MM.1S (cell line): ENCODE results near the gene TTC33.

ENCODE experiments used
- DNase-seq: peaks from one replicate; pipeline ENCODE4 v3.0.0-alpha.2; 2015
- H2AFZ ChIP-seq: fragments of 300-600 bp; sonication (generic); 2 replicates; pipeline ENCODE4 v1.6.0; 2016; ENCODE audit warnings: antibody characterized with exemption, low read length
- H3F3A ChIP-seq: fragments of 300-600 bp; sonication (generic); 2 replicates; pipeline ENCODE4 v1.6.1; 2016; ENCODE audit warnings: mild to moderate bottlenecking, antibody characterized with exemption, low read length, moderate library complexity, mixed read lengths; ENCODE audit not compliant: insufficient read depth
- H3K27ac ChIP-seq: fragments of 300-600 bp; sonication (generic); 2 replicates; pipeline ENCODE4 v1.5.1; 2016; ENCODE audit warnings: mild to moderate bottlenecking, low read length
- H3K27me3 ChIP-seq: fragments of 300-600 bp; sonication (generic); replicated peaks from 2 replicates; pipeline ENCODE4 v1.6.0; 2016; ENCODE audit warnings: low read length; ENCODE audit not compliant: insufficient read depth
- H3K36me3 ChIP-seq: fragments of 300-600 bp; sonication (generic); replicated peaks from 2 replicates; pipeline ENCODE4 v1.6.1; 2016; ENCODE audit warnings: mild to moderate bottlenecking, low read length, mixed read lengths; ENCODE audit not compliant: insufficient read depth
- H3K4me1 ChIP-seq: fragments of 300-600 bp; sonication (generic); 2 replicates; pipeline ENCODE4 v1.6.1; 2016; ENCODE audit warnings: low read length, mixed read lengths
- H3K4me2 ChIP-seq: fragments of 300-600 bp; sonication (generic); 2 replicates; pipeline ENCODE4 v1.6.0; 2016; ENCODE audit warnings: low read depth, low read length
- H3K4me3 ChIP-seq: fragments of 300-600 bp; sonication (generic); 2 replicates; pipeline ENCODE4 v1.5.1; 2016; ENCODE audit warnings: low read length, mixed read lengths
- H3K79me2 ChIP-seq: fragments of 300-600 bp; sonication (generic); 2 replicates; pipeline ENCODE4 v1.6.1; 2016; ENCODE audit warnings: mixed run types, low read length, mixed read lengths
- H3K9ac ChIP-seq: fragments of 300-600 bp; sonication (generic); 2 replicates; pipeline ENCODE4 v1.6.1; 2016; ENCODE audit warnings: low read length, mixed read lengths
- H3K9me2 ChIP-seq: fragments of 300-600 bp; sonication (generic); replicated peaks from 2 replicates; pipeline ENCODE4 v1.6.1; 2016; ENCODE audit warnings: mild to moderate bottlenecking, low read length, mixed read lengths; ENCODE audit not compliant: insufficient read depth
- H3K9me3 ChIP-seq: fragments of 300-600 bp; sonication (generic); replicated peaks from 2 replicates; pipeline ENCODE4 v1.6.1; 2016; ENCODE audit warnings: mild to moderate bottlenecking, low read length, mixed read lengths; ENCODE audit not compliant: insufficient read depth
- H4K20me1 ChIP-seq: fragments of 300-600 bp; sonication (generic); 2 replicates; pipeline ENCODE4 v1.6.1; 2016; ENCODE audit warnings: mild to moderate bottlenecking, low read length, moderate library complexity, mixed read lengths; ENCODE audit not compliant: insufficient read depth
- CTCF ChIP-seq: fragments of 300-600 bp; sonication (generic); IDR thresholded peaks from 2 replicates; pipeline ENCODE4 v1.5.1; 2016; ENCODE audit warnings: antibody characterized with exemption, low read length, mixed read lengths
- EZH2 ChIP-seq: fragments of 300-600 bp; sonication (generic); optimal IDR thresholded peaks from 2 replicates; pipeline ENCODE3; 2017; ENCODE audit warnings: low read depth, mild to moderate bottlenecking, antibody characterized with exemption, low read length, mixed read lengths
- EZH2phosphoT487 ChIP-seq: fragments of 300-600 bp; sonication (generic); IDR thresholded peaks from 2 replicates; pipeline ENCODE4 v1.6.1; 2018; ENCODE audit warnings: antibody characterized with exemption, low read length

The TTC33 gene

GRCh38 chr5:40675396-40676133, 80.2 kb downstream of the TTC33 start:
- peaks cover 9% of the 10 kb centered on the region for H3K4me1 ChIP-seq
- H3K4me2 ChIP-seq: no peak overlapping the region
- H3K27me3 ChIP-seq: no peaks in the 10 kb centered on the region
- H3K9ac ChIP-seq: no peak overlapping the region
- no peaks in the 10 kb centered on the region for H3K36me3 ChIP-seq
- no peaks in the 10 kb centered on the region for H3K9me2 ChIP-seq
- H2AFZ ChIP-seq: no peak overlapping the region
- H4K20me1 ChIP-seq: no peaks in the 10 kb centered on the region
- no peak for DNase-seq
- H3K9me3 ChIP-seq: no peaks in the 10 kb centered on the region
- no peak overlapping the region for H3K4me3 ChIP-seq
- H3K27ac ChIP-seq: no peak overlapping the region
- peaks cover 1% of the 10 kb centered on the region; the same call in 1 of the 2 replicates for H3K79me2 ChIP-seq
- H3F3A ChIP-seq: peaks cover 26% of the 10 kb centered on the region
- no peak for TF ChIP-seq EZH2phosphoT487
- TF ChIP-seq CTCF: no peak
- TF ChIP-seq EZH2: no peak

GRCh38 chr5:40674661-40675235, 81.0 kb downstream of the TTC33 start:
- Histone ChIP-seq H3K9ac (no peak overlapping the region), H3K9me3 (no peaks in the 10 kb centered on the region), H3K4me3 (no peak overlapping the region), H3K9me2 (no peaks in the 10 kb centered on the region), H3F3A (peaks cover 18% of the 10 kb centered on the region), H3K4me1 (peaks cover 9% of the 10 kb centered on the region), H2AFZ (no peak overlapping the region), H3K27ac (no peak overlapping the region), H3K79me2 (no peaks in the 10 kb centered on the region), H3K36me3 (no peaks in the 10 kb centered on the region), H3K27me3 (no peaks in the 10 kb centered on the region), H3K4me2 (no peak overlapping the region), H4K20me1 (no peaks in the 10 kb centered on the region)
- no peak for TF ChIP-seq EZH2phosphoT487
- DNase-seq: no peak

- DNase-seq: no peak
- no peaks in the 10 kb centered on the region for H3K79me2 ChIP-seq
- no peak overlapping the region for H3K9ac ChIP-seq
- no peaks in the 10 kb centered on the region for H3K27me3 ChIP-seq
- H2AFZ ChIP-seq: no peak overlapping the region
- H3K4me2 ChIP-seq: no peak overlapping the region
- peaks cover 5% of the 10 kb centered on the region for H3K4me1 ChIP-seq
- H3F3A ChIP-seq: no peaks in the 10 kb centered on the region
- H3K36me3 ChIP-seq: no peaks in the 10 kb centered on the region
- no peaks in the 10 kb centered on the region for H3K9me3 ChIP-seq
- no peak overlapping the region for H3K27ac ChIP-seq
- no peak overlapping the region for H3K4me3 ChIP-seq
- no peaks in the 10 kb centered on the region for H4K20me1 ChIP-seq
- no peaks in the 10 kb centered on the region for H3K9me2 ChIP-seq
- TF ChIP-seq EZH2phosphoT487 (no peak), CTCF (no peak), EZH2 (no peak)
Measured at GRCh38 chr5:40672425-40672824, 83.3 kb downstream of the TTC33 start.
